ENCODE results near the gene MBOAT1.

Gene MBOAT1

DNA sequence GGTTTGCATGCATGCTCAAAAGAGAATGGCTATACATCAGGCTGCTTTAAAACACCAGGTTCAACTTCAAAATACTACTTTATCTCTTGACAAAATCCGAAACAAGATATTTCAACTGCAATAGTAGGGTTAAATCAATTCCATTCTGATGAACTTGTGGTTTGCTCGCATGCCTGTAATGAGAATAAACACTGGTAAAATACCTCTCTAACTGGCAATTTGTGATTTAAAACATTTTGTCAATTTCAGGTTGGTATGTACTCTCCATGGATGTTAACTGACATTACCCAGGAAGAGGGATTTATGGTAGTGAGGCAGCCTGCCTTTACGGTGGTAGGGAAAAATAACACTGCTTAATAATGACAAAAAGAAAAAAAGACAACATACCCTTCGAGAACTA, 74.4 kb downstream of the MBOAT1 start:
- TF ChIP-seq, protein P1, sequence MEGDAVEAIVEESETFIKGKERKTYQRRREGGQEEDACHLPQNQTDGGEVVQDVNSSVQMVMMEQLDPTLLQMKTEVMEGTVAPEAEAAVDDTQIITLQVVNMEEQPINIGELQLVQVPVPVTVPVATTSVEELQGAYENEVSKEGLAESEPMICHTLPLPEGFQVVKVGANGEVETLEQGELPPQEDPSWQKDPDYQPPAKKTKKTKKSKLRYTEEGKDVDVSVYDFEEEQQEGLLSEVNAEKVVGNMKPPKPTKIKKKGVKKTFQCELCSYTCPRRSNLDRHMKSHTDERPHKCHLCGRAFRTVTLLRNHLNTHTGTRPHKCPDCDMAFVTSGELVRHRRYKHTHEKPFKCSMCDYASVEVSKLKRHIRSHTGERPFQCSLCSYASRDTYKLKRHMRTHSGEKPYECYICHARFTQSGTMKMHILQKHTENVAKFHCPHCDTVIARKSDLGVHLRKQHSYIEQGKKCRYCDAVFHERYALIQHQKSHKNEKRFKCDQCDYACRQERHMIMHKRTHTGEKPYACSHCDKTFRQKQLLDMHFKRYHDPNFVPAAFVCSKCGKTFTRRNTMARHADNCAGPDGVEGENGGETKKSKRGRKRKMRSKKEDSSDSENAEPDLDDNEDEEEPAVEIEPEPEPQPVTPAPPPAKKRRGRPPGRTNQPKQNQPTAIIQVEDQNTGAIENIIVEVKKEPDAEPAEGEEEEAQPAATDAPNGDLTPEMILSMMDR (IDR thresholded peaks at IDR 0.05; ENCODE audit: low read depth, low read length, missing control alignments) = no peak
- no peak for DNase-seq (ENCODE audit: low read depth)
- H3K4me3 ChIP-seq (ENCODE audit: low read depth, low read length) = no peak overlapping the region

DNA sequence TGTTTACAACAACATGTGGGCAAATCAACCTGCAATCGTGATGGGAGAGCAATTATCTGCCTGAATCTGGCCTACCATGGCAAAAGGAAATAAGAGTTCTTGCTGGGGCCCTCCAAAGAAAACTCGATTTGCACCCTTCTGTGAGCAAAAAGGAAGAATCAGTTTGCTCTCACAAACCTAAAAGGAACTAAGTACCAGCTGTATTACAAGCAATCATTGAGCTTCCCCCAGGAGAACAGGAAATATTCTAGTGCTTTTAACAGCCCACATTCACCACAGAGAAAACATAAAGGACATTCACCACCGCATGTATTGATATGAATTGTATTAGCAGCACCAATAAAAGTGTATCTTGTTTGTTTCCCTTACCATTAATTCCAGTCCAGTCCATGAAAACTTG, 75.0 kb downstream of the MBOAT1 start:
- TF ChIP-seq, protein P1 (IDR thresholded peaks at IDR 0.05; ENCODE audit: low read depth, low read length, missing control alignments) = no peak
- H3K4me3 ChIP-seq (ENCODE audit: low read depth, low read length) = no peak overlapping the region
- DNase-seq (ENCODE audit: low read depth) = no peak

DNA sequence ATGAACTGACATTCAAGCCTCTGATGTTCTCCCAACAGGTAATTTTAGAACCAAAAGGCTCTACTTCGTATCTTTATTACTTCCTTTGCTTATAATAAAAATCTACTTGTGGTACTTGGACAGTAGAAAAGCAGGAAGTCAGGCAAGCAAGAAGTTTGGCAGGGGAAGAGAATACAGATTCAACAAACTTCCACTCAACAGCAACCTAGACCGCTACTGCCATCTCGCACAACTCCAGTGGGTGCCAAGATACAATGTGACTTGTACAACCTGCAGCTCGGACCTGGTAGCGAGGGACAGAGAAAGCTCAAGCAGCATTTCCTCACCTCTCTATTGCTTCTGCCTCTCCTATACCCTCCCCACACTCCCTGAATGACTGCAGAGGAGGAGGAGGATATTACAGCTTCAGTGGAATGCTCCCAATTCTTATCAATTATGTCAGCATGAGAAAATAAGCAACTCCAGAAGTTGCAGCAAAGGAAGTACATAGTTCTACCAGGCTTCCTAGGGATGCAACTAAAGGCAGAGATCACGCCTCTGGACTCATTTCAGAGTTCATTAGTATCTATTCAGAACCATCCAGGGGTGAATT, 76.5 kb downstream of the MBOAT1 start:
- H3K4me3 ChIP-seq (ENCODE audit: low read depth, low read length) = no peak overlapping the region
- DNase-seq (ENCODE audit: low read depth) = no peak
- TF ChIP-seq, protein P1 (IDR thresholded peaks at IDR 0.05; ENCODE audit: low read depth, low read length, missing control alignments) = no peak

DNA sequence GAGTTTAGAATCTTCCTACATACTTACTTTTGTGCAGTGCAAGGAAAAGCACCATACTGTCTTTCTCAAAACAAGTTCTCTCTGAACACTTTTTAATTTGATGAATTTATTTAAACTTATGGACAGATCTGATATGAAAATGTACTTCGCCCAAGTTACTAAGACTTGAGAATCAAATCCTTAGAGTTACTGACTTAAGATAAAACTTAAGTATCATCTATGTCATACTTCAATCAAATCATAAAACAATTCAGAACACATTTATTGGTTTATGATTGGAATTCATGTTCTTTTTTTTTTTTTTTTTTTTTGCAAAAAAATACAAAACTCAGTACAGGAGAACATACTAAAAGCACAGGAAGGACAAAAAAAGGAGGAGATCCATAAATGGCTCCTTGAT, 77.7 kb downstream of the MBOAT1 start:
- no peak overlapping the region for H3K4me3 ChIP-seq (ENCODE audit: low read depth, low read length)
- TF ChIP-seq, protein P1 (IDR thresholded peaks at IDR 0.05; ENCODE audit: low read depth, low read length, missing control alignments) = no peak
- DNase-seq (ENCODE audit: low read depth) = no peak

DNA sequence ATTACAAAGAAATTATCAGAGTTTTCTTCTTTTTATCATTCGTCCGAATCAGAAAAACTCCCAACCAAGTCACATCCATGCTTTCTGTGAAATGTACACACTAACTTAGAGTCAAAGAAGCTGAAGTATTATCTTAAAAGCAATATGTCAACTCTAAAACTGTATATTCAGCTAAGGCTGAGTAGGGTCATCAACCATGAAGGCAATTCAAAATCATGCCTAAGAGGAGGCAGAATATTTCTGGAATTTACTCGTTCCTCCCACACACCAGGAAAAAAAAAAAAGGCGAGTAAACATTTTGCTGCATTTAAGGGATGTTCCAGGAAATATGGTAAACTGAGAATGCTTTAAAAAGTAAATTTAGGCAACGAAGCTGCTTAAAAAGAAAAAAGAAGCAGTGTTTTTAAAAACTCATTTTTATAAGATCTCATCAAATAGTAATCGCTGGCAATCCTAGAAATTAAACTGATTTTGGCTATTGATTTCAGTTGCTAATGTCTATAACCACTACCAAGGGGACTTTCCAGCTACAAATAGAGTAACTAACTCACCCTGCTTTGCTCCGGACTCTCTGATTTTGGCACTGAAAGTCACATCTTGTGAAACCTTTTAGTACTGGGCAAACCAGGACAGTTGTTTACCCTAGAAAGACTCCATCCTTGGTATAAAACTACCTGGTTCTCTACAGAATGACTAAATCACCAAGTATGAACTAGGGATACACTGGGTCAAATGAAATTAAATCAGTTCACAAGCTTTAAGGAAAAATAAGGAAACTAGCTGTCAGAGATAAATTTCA, 82.8 kb downstream of the MBOAT1 start:
- TF ChIP-seq, protein P1 (IDR thresholded peaks at IDR 0.05; ENCODE audit: low read depth, low read length, missing control alignments) = no peak
- H3K4me3 ChIP-seq (ENCODE audit: low read depth, low read length) = no peak overlapping the region
- no peak for DNase-seq (ENCODE audit: low read depth)

DNA sequence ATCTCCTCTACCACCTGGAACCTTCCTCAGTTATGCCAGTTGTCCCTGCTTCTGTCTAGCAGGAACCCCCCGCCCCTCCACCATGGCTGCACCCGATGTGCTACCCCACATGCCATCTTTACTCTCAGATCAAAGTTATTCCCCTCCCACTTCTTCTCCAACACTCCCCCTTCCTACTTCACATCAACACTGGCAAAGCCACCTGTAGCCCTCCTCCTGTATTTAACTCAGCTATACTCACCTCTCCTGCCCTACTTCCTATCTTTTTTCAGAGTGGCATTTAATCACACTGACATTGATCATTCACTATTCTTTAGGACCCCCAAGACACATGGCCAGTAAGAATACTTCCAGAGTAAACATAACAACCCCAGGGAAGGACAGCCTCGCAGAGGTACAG, 84.3 kb downstream of the MBOAT1 start:
- DNase-seq (ENCODE audit: low read depth) = no peak
- no peak overlapping the region for H3K4me3 ChIP-seq (ENCODE audit: low read depth, low read length)
- TF ChIP-seq, protein P1 (IDR thresholded peaks at IDR 0.05; ENCODE audit: low read depth, low read length, missing control alignments) = no peak

Measured in GM12864 (cell line).